ENCODE data around the gene RPL35A.
"Not testable (repeated sequence)": the region's sequence is repeated elsewhere in the genome, so short reads cannot be mapped to it uniquely, and the experiment has no call there.

The RPL35A gene

DNA sequence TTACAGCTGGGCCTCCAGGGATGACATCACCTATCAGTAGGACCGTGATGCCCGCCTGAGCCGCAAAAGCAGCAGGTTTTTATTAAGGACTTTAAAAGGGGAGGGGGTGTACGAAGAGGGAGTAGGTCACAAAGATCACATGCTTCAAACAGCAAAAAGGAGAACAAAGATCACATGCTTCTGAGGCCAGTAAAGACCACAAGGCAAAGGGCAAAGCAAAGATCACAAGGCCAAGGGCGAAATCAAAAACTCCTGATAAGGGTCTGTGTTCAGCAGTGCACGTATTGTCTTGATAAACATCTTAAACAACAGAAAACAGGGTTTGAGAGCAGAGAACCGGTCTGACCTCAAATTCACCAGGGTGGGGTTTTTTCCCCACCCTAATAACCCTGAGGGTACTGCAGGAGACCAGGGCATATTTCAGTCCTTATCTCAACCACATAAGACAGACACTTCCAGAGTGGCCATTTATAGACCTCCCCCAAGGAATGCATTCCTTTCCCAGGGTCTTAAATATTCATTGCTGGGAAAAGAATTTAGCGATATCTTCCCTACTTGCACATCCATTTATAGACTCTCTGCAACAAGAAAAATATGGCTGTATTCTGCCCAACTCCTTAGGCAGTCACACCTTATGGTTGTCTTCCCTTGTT, 17.5 kb downstream of the RPL35A start:
- H3K4me1 ChIP-seq (ENCODE audit: control extremely low read depth in 1 of 4, control insufficient read depth in 4 of 4, insufficient read depth in 4 of 4, low read length in 3 of 4); CTCF ChIA-PET; H3K4me3 ChIP-seq (ENCODE audit: control insufficient read depth in 1 of 7, extremely low read depth in 1 of 7, insufficient read depth in 4 of 7, low read depth in 2 of 7, low read length in 6 of 7); POLR2A ChIA-PET; H3K27me3 ChIP-seq (replicated peaks in 2 of 5; ENCODE audit: control insufficient read depth in 4 of 5, insufficient read depth in 5 of 5, low read length in 4 of 5); H3K27ac ChIP-seq (ENCODE audit: insufficient read depth in 1 of 2, low read depth in 1 of 2, low read length in 2 of 2, poor library complexity in 1 of 2, severe bottlenecking in 2 of 2); H3K36me3 ChIP-seq (ENCODE audit: control insufficient read depth in 4 of 4, insufficient read depth in 4 of 4, low read length in 3 of 4): not testable (repeated sequence)
- DNase-seq, result peak in 1 of 3 donors; percentile 35
- whole genome bisulfite sequencing (ENCODE audit: insufficient coverage), result 100% methylated on average over 8 of the region's 8 CpGs
- peaks cover 6 to 28% (median 7%) of the 10 kb centered on the region in 5 experiments for H3K9me3 ChIP-seq (ENCODE audit: control extremely low read depth in 1 of 5, control insufficient read depth in 4 of 5, insufficient read depth in 2 of 5, low read depth in 1 of 5, low read length in 4 of 5)

- ChIA-PET POLR2A (no interaction called here), CTCF (no interaction called here)
- no peaks in the 10 kb centered on the region for H3K4me1 ChIP-seq (ENCODE audit: control extremely low read depth in 1 of 4, control insufficient read depth in 4 of 4, insufficient read depth in 4 of 4, low read length in 3 of 4)
- no peak overlapping the region for H3K27ac ChIP-seq (ENCODE audit: insufficient read depth in 1 of 2, low read depth in 1 of 2, low read length in 2 of 2, poor library complexity in 1 of 2, severe bottlenecking in 2 of 2)
- H3K27me3 ChIP-seq (replicated peaks in 2 of 5; ENCODE audit: control insufficient read depth in 4 of 5, insufficient read depth in 5 of 5, low read length in 4 of 5), result no peaks in the 10 kb centered on the region
- DNase-seq, result no peak
- H3K9me3 ChIP-seq (ENCODE audit: control extremely low read depth in 1 of 5, control insufficient read depth in 4 of 5, insufficient read depth in 2 of 5, low read depth in 1 of 5, low read length in 4 of 5), result peaks cover 6 to 32% (median 7%) of the 10 kb centered on the region in 5 experiments
- 80% methylated on average over 1 of the region's 3 CpGs for WGBS (ENCODE audit: insufficient coverage)
- H3K4me3 ChIP-seq (ENCODE audit: control insufficient read depth in 1 of 7, extremely low read depth in 1 of 7, insufficient read depth in 4 of 7, low read depth in 2 of 7, low read length in 6 of 7), result no peak overlapping the region
- H3K36me3 ChIP-seq (ENCODE audit: control insufficient read depth in 4 of 4, insufficient read depth in 4 of 4, low read length in 3 of 4), result peaks cover 0 to 4% (median 0%) of the 10 kb centered on the region in 4 experiments
Observed at GRCh38 chr3:197970588-197970987, 20.6 kb downstream of the RPL35A start.

GRCh38 chr3:197974016-197974415, 24.0 kb downstream of the RPL35A start:
- ChIA-PET POLR2A (no interaction called here), CTCF (no interaction called here)
- H3K27ac ChIP-seq (ENCODE audit: insufficient read depth in 1 of 2, low read depth in 1 of 2, low read length in 2 of 2, poor library complexity in 1 of 2, severe bottlenecking in 2 of 2), result no peak overlapping the region
- peaks cover 0 to 4% (median 1%) of the 10 kb centered on the region in 4 experiments for H3K36me3 ChIP-seq (ENCODE audit: control insufficient read depth in 4 of 4, insufficient read depth in 4 of 4, low read length in 3 of 4)
- H3K9me3 ChIP-seq (ENCODE audit: control extremely low read depth in 1 of 5, control insufficient read depth in 4 of 5, insufficient read depth in 2 of 5, low read depth in 1 of 5, low read length in 4 of 5), result peaks cover 0 to 15% (median 3%) of the 10 kb centered on the region in 5 experiments
- H3K27me3 ChIP-seq (replicated peaks in 2 of 5; ENCODE audit: control insufficient read depth in 4 of 5, insufficient read depth in 5 of 5, low read length in 4 of 5), result no peaks in the 10 kb centered on the region
- WGBS (ENCODE audit: insufficient coverage), result no CpG with 5 or more reads among the region's 1 CpG
- no peak for DNase-seq
- no peak overlapping the region for H3K4me3 ChIP-seq (ENCODE audit: control insufficient read depth in 1 of 7, extremely low read depth in 1 of 7, insufficient read depth in 4 of 7, low read depth in 2 of 7, low read length in 6 of 7)
- no peaks in the 10 kb centered on the region for H3K4me1 ChIP-seq (ENCODE audit: control extremely low read depth in 1 of 4, control insufficient read depth in 4 of 4, insufficient read depth in 4 of 4, low read length in 3 of 4)

DNA sequence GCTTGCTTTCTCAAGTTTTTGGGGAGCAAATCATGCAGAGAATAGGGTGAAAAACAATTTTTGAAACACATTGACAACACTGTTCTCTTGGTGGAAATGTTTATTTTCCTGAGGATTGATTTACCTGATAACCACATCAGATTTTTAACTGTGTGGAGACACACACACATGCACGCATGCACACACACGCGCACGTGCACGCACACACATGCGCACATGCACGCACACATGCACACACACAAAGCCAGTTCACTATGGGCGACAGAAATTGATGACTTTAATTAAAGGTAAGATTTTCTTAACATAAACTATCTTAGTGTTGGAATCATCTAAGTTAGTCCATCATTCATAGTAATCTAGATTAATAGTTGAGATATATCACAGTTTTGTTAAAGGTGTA, 25.3 kb downstream of the RPL35A start:
- DNase-seq, result no peak
- Histone ChIP-seq H3K9me3 (ENCODE audit: control extremely low read depth in 1 of 5, control insufficient read depth in 4 of 5, insufficient read depth in 2 of 5, low read depth in 1 of 5, low read length in 4 of 5) (peaks cover 0 to 15% (median 3%) of the 10 kb centered on the region in 5 experiments), H3K4me1 (ENCODE audit: control extremely low read depth in 1 of 4, control insufficient read depth in 4 of 4, insufficient read depth in 4 of 4, low read length in 3 of 4) (no peaks in the 10 kb centered on the region), H3K27ac (ENCODE audit: insufficient read depth in 1 of 2, low read depth in 1 of 2, low read length in 2 of 2, poor library complexity in 1 of 2, severe bottlenecking in 2 of 2) (no peak overlapping the region), H3K4me3 (ENCODE audit: control insufficient read depth in 1 of 7, extremely low read depth in 1 of 7, insufficient read depth in 4 of 7, low read depth in 2 of 7, low read length in 6 of 7) (no peak overlapping the region), H3K27me3 (replicated peaks in 2 of 5; ENCODE audit: control insufficient read depth in 4 of 5, insufficient read depth in 5 of 5, low read length in 4 of 5) (no peaks in the 10 kb centered on the region), H3K36me3 (ENCODE audit: control insufficient read depth in 4 of 4, insufficient read depth in 4 of 4, low read length in 3 of 4) (peaks cover 0 to 4% (median 2%) of the 10 kb centered on the region in 4 experiments)
- WGBS (ENCODE audit: insufficient coverage), result no CpG with 5 or more reads among the region's 8 CpGs
- CTCF ChIA-PET, result interaction anchor here (0.6 kb wide), 1 partner anchor 136 kb away, joined by 3 read pairs; no protein-coding TSS in a partner anchor
- POLR2A ChIA-PET, result no interaction called here

DNA sequence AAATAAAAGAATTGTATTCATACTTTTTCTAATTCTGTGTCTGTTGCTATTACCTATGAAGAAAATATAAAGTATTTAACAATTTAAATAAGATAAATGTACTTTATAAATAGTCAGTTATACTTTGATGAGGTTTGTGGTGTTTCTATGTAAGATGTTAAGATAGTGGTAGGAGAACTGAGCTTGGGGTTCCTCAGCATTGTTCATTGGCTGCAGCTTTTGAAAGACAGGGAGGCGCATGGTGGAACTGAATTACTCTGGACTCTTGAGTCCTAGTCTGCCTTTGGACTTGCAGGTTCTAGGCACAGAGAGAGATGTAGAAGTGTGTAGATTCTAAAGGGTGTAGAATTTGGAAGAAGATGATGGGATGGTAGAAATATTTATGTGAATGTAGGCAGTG, 33.1 kb downstream of the RPL35A start:
- Histone ChIP-seq H3K9me3 (ENCODE audit: control extremely low read depth in 1 of 5, control insufficient read depth in 4 of 5, insufficient read depth in 2 of 5, low read depth in 1 of 5, low read length in 4 of 5) (no peaks in the 10 kb centered on the region), H3K4me1 (ENCODE audit: control extremely low read depth in 1 of 4, control insufficient read depth in 4 of 4, insufficient read depth in 4 of 4, low read length in 3 of 4) (no peaks in the 10 kb centered on the region), H3K27me3 (replicated peaks in 2 of 5; ENCODE audit: control insufficient read depth in 4 of 5, insufficient read depth in 5 of 5, low read length in 4 of 5) (no peaks in the 10 kb centered on the region), H3K36me3 (ENCODE audit: control insufficient read depth in 4 of 4, insufficient read depth in 4 of 4, low read length in 3 of 4) (peaks cover 0 to 4% (median 2%) of the 10 kb centered on the region in 4 experiments), H3K27ac (ENCODE audit: insufficient read depth in 1 of 2, low read depth in 1 of 2, low read length in 2 of 2, poor library complexity in 1 of 2, severe bottlenecking in 2 of 2) (no peak overlapping the region), H3K4me3 (ENCODE audit: control insufficient read depth in 1 of 7, extremely low read depth in 1 of 7, insufficient read depth in 4 of 7, low read depth in 2 of 7, low read length in 6 of 7) (no peak overlapping the region)
- 100% methylated on average over 1 of the region's 1 CpG for WGBS (ENCODE audit: insufficient coverage)
- ChIA-PET POLR2A (no interaction called here), CTCF (no interaction called here)
- DNase-seq, result no peak

DNA sequence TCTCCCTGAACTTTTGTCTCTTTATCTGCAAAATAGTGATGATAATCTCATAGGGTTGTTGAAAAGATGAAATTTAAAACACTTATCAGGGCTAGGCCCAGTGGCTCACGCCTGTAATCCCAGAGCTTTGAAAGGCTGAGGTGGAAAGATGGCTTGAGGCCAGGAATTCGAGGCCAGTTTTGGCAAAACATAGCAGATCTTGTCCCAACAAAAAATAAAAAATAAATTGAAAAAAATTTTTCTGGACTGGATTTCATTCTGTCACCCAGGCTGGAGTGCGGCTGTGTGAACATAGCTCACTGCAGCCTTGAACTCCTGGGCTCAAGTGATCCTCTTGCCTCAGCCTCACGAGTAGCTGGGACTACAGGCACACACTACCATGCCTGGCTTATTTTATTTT, 39.7 kb downstream of the RPL35A start:
- no peak for DNase-seq
- Histone ChIP-seq H3K27me3 (replicated peaks in 2 of 5; ENCODE audit: control insufficient read depth in 4 of 5, insufficient read depth in 5 of 5, low read length in 4 of 5) (no peaks in the 10 kb centered on the region), H3K27ac (ENCODE audit: insufficient read depth in 1 of 2, low read depth in 1 of 2, low read length in 2 of 2, poor library complexity in 1 of 2, severe bottlenecking in 2 of 2) (no peak overlapping the region), H3K9me3 (ENCODE audit: control extremely low read depth in 1 of 5, control insufficient read depth in 4 of 5, insufficient read depth in 2 of 5, low read depth in 1 of 5, low read length in 4 of 5) (no peaks in the 10 kb centered on the region), H3K4me3 (ENCODE audit: control insufficient read depth in 1 of 7, extremely low read depth in 1 of 7, insufficient read depth in 4 of 7, low read depth in 2 of 7, low read length in 6 of 7) (no peak overlapping the region), H3K4me1 (ENCODE audit: control extremely low read depth in 1 of 4, control insufficient read depth in 4 of 4, insufficient read depth in 4 of 4, low read length in 3 of 4) (no peaks in the 10 kb centered on the region), H3K36me3 (ENCODE audit: control insufficient read depth in 4 of 4, insufficient read depth in 4 of 4, low read length in 3 of 4) (peaks cover 0 to 8% (median 0%) of the 10 kb centered on the region in 4 experiments)
- POLR2A ChIA-PET, result no interaction called here
- 100% methylated on average over 2 of the region's 4 CpGs for WGBS (ENCODE audit: insufficient coverage)
- CTCF ChIA-PET, result no interaction called here

DNA sequence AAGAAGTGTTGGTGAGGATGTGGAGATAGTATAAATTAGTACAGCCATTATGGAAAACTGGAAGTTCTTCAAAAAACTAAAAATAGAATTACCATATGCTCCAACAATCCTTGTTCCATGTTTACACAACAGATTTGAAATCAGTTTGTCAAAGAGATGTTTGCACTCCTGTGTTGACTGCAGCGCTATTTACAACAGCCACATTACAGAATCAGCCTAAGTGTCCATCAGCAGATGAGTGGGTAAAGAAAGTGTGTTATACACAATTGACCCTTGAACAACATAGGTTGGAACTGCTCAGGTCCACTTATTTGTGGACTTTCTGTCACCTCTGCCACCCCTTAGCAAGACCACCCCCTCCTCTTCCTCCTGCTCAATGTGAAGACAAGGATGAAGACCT, 44.7 kb downstream of the RPL35A start:
- Histone ChIP-seq H3K4me1 (ENCODE audit: control extremely low read depth in 1 of 4, control insufficient read depth in 4 of 4, insufficient read depth in 4 of 4, low read length in 3 of 4) (no peaks in the 10 kb centered on the region), H3K36me3 (ENCODE audit: control insufficient read depth in 4 of 4, insufficient read depth in 4 of 4, low read length in 3 of 4) (peaks cover 0 to 7% (median 0%) of the 10 kb centered on the region in 4 experiments), H3K27ac (ENCODE audit: insufficient read depth in 1 of 2, low read depth in 1 of 2, low read length in 2 of 2, poor library complexity in 1 of 2, severe bottlenecking in 2 of 2) (no peak overlapping the region), H3K27me3 (replicated peaks in 2 of 5; ENCODE audit: control insufficient read depth in 4 of 5, insufficient read depth in 5 of 5, low read length in 4 of 5) (no peaks in the 10 kb centered on the region), H3K9me3 (ENCODE audit: control extremely low read depth in 1 of 5, control insufficient read depth in 4 of 5, insufficient read depth in 2 of 5, low read depth in 1 of 5, low read length in 4 of 5) (no peaks in the 10 kb centered on the region), H3K4me3 (ENCODE audit: control insufficient read depth in 1 of 7, extremely low read depth in 1 of 7, insufficient read depth in 4 of 7, low read depth in 2 of 7, low read length in 6 of 7) (no peak overlapping the region)
- DNase-seq, result no peak
- no CpG with 5 or more reads among the region's 1 CpG for WGBS (ENCODE audit: insufficient coverage)
- ChIA-PET CTCF (no interaction called here), POLR2A (no interaction called here)

All from common myeloid progenitor, CD34-positive (primary cell).